Measurements from ENCODE around the gene ENPP3.

The ENPP3 gene

DNA sequence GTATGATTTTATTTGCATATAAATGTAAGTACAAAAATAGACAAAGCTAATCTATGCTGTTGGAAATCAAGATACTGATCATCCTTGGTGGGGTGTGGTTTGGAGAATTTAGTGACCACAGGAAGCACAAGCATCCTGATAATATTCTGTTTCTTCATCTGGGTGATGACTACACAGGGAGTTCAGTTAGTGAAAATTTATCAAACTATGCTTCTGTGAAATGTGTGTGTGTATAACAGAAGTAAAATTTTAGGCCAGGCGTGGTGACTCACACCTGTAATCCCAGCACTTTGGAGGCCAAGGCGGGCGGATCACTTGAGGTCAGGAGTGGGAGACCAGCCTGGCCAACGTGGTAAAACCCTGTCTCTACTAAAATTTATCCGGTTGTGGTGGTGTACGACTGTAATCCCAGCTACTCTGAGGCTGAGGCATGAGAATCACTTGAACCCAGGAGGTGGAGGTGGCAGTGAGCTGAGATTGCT lies 20.6 kb downstream of the ENPP3 start:
- H2AFZ ChIP-seq (ENCODE audit: low read depth), result no peak overlapping the region

DNA sequence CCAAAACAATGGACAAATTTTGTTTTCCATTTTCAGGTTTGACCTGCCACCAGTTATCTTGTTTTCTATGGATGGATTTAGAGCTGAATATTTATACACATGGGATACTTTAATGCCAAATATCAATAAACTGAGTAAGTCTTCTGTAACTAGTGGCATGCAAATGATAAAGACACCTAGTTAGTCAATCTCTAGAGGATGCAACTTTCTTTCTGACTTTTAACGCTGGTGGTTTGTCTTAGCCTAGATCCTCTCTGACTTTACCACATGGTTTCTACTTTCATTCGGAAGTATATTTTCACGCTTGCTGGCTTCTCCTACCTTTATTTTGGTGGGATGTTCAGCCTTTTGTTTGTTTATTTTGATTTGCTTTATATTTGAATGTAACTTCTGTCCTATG lies 21.2 kb downstream of the ENPP3 start:
- Histone ChIP-seq H2AFZ (ENCODE audit: low read depth) (no peak overlapping the region), H3K4me2 (no peak overlapping the region), H3K9ac (no peak overlapping the region), H3K4me3 (IDR thresholded peaks at IDR 0.05; ENCODE audit: insufficient read depth, low read depth, low read length) (no peak overlapping the region), H3K79me2 (ENCODE audit: insufficient read depth, low read depth) (no peaks in the 10 kb centered on the region), H3K4me1 (ENCODE audit: low read depth, poor library complexity, severe bottlenecking) (no peaks in the 10 kb centered on the region), H4K20me1 (ENCODE audit: insufficient read depth) (no peaks in the 10 kb centered on the region), H3K36me3 (ENCODE audit: insufficient read depth) (no peaks in the 10 kb centered on the region), H3K27me3 (ENCODE audit: insufficient read depth, low read depth) (no peaks in the 10 kb centered on the region), H3K27ac (no peak overlapping the region)
- TF ChIP-seq, protein P1, sequence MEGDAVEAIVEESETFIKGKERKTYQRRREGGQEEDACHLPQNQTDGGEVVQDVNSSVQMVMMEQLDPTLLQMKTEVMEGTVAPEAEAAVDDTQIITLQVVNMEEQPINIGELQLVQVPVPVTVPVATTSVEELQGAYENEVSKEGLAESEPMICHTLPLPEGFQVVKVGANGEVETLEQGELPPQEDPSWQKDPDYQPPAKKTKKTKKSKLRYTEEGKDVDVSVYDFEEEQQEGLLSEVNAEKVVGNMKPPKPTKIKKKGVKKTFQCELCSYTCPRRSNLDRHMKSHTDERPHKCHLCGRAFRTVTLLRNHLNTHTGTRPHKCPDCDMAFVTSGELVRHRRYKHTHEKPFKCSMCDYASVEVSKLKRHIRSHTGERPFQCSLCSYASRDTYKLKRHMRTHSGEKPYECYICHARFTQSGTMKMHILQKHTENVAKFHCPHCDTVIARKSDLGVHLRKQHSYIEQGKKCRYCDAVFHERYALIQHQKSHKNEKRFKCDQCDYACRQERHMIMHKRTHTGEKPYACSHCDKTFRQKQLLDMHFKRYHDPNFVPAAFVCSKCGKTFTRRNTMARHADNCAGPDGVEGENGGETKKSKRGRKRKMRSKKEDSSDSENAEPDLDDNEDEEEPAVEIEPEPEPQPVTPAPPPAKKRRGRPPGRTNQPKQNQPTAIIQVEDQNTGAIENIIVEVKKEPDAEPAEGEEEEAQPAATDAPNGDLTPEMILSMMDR (conservative IDR thresholded peaks at IDR 0.05; ENCODE audit: low read depth, low read length), result no peak

More for the DNA sequence above, 20.6 kb downstream of the ENPP3 start:
- Histone ChIP-seq H3K79me2 (ENCODE audit: insufficient read depth, low read depth) (no peaks in the 10 kb centered on the region), H3K27me3 (ENCODE audit: insufficient read depth, low read depth) (no peaks in the 10 kb centered on the region), H3K27ac (no peak overlapping the region), H3K9ac (no peak overlapping the region), H3K4me2 (no peak overlapping the region), H4K20me1 (ENCODE audit: insufficient read depth) (no peaks in the 10 kb centered on the region), H3K36me3 (ENCODE audit: insufficient read depth) (no peaks in the 10 kb centered on the region), H3K4me3 (IDR thresholded peaks at IDR 0.05; ENCODE audit: insufficient read depth, low read depth, low read length) (no peak overlapping the region), H3K4me1 (ENCODE audit: low read depth, poor library complexity, severe bottlenecking) (no peaks in the 10 kb centered on the region)
- TF ChIP-seq, protein P1 (conservative IDR thresholded peaks at IDR 0.05; ENCODE audit: low read depth, low read length), result no peak

DNA sequence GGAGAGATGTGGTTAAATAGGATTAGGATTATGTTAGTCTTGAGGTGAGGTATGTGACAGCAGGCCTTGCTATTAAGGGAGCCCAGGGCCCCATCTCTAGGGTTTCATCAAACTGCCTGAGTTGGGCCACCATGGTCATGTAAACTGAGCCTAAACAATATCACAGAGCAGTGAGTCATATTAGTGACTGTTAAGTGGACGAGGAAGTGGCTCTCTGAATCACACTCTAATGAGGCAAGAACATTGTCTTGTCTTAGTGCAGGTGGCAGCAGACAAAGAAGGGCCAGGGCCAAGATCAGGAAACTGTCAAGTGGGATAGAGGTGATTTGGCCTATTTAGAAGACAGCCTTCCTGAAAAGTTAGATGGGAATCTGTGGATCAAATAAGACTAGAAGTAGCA lies 23.1 kb downstream of the ENPP3 start:
- Histone ChIP-seq H3K27ac (no peak overlapping the region), H2AFZ (ENCODE audit: low read depth) (no peak overlapping the region)

DNA sequence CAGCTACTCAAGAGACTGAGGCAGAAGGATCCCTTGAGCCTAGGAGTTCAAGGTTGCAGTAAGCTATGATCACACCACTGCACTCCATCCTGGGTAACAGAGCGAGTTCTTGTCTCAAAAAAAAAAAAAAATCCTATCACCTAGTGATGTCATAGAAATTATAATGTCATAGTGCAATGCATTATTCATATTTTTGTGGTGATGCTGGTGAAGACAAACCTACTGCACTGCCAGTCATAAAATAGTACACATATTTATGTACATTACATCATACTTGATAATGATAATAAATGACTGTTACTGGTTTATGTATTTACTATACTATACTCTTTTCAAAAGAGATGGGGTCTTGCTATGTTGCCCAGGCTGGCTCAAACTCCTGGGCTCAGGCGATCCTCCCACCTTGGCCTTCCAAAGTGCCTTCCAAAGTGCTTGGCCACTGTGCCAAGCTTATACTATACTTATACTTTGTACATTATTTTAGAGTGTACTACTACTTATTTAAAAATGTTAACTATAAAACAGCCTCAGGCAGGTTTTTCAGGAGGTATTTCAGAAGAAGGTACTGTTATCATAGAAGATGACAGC lies 26.6 kb downstream of the ENPP3 start:
- Histone ChIP-seq H3K79me2 (ENCODE audit: insufficient read depth, low read depth) (no peaks in the 10 kb centered on the region), H3K4me3 (IDR thresholded peaks at IDR 0.05; ENCODE audit: insufficient read depth, low read depth, low read length) (no peak overlapping the region), H3K4me2 (no peak overlapping the region), H2AFZ (ENCODE audit: low read depth) (no peak overlapping the region), H4K20me1 (ENCODE audit: insufficient read depth) (no peaks in the 10 kb centered on the region), H3K36me3 (ENCODE audit: insufficient read depth) (no peaks in the 10 kb centered on the region), H3K4me1 (ENCODE audit: low read depth, poor library complexity, severe bottlenecking) (no peaks in the 10 kb centered on the region), H3K9ac (no peak overlapping the region), H3K27ac (no peak overlapping the region), H3K27me3 (ENCODE audit: insufficient read depth, low read depth) (no peaks in the 10 kb centered on the region)
- TF ChIP-seq, protein P1 (conservative IDR thresholded peaks at IDR 0.05; ENCODE audit: low read depth, low read length), result no peak

More for the DNA sequence above, 23.1 kb downstream of the ENPP3 start:
- Histone ChIP-seq H3K79me2 (ENCODE audit: insufficient read depth, low read depth) (no peaks in the 10 kb centered on the region), H3K36me3 (ENCODE audit: insufficient read depth) (no peaks in the 10 kb centered on the region), H3K9ac (no peak overlapping the region), H4K20me1 (ENCODE audit: insufficient read depth) (no peaks in the 10 kb centered on the region), H3K4me2 (no peak overlapping the region), H3K4me1 (ENCODE audit: low read depth, poor library complexity, severe bottlenecking) (no peaks in the 10 kb centered on the region), H3K27me3 (ENCODE audit: insufficient read depth, low read depth) (no peaks in the 10 kb centered on the region), H3K4me3 (IDR thresholded peaks at IDR 0.05; ENCODE audit: insufficient read depth, low read depth, low read length) (no peak overlapping the region)
- TF ChIP-seq, protein P1 (conservative IDR thresholded peaks at IDR 0.05; ENCODE audit: low read depth, low read length), result no peak
